ENCODE measurements around the gene PCDHA2.
"Not testable (repeated sequence)": the region's sequence is repeated elsewhere in the genome, so short reads cannot be mapped to it uniquely, and the experiment has no call there.

Gene PCDHA2

GRCh38 chr5:140821375-140822280, 27.0 kb downstream of the PCDHA2 start, which contains the start of gene PCDHA5:
PCDHA5 (plus strand) TSS chr5:140821613.
- no peak for TF ChIP-seq REST (IDR thresholded peaks at IDR 0.05; ENCODE audit: insufficient replicate concordance, low read depth)
- no peak for TF ChIP-seq SPI1 (IDR thresholded peaks at IDR 0.05; ENCODE audit: borderline replicate concordance, low read depth)
- TF ChIP-seq POLR2AphosphoS5 (IDR thresholded peaks at IDR 0.05; ENCODE audit: low read depth): no peak
- TF ChIP-seq, protein P1, sequence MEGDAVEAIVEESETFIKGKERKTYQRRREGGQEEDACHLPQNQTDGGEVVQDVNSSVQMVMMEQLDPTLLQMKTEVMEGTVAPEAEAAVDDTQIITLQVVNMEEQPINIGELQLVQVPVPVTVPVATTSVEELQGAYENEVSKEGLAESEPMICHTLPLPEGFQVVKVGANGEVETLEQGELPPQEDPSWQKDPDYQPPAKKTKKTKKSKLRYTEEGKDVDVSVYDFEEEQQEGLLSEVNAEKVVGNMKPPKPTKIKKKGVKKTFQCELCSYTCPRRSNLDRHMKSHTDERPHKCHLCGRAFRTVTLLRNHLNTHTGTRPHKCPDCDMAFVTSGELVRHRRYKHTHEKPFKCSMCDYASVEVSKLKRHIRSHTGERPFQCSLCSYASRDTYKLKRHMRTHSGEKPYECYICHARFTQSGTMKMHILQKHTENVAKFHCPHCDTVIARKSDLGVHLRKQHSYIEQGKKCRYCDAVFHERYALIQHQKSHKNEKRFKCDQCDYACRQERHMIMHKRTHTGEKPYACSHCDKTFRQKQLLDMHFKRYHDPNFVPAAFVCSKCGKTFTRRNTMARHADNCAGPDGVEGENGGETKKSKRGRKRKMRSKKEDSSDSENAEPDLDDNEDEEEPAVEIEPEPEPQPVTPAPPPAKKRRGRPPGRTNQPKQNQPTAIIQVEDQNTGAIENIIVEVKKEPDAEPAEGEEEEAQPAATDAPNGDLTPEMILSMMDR (IDR thresholded peaks at IDR 0.05; ENCODE audit: insufficient read depth, low read length): peak; percentile 22
- no peak for TF ChIP-seq GABPA (IDR thresholded peaks at IDR 0.05; ENCODE audit: low read depth)
- DNase-seq (ENCODE audit: low read depth in 1 of 2, low spot score in 1 of 2): no peak
- H3K4me3 ChIP-seq (replicated peaks; ENCODE audit: insufficient read depth, low read length): no peak within 1 kb of the TSS
- no peaks in the 10 kb centered on the region for H3K27me3 ChIP-seq (ENCODE audit: insufficient read depth, poor library complexity, severe bottlenecking)
- H3K27ac ChIP-seq (replicated peaks): no peak within 1 kb of the TSS

DNA sequence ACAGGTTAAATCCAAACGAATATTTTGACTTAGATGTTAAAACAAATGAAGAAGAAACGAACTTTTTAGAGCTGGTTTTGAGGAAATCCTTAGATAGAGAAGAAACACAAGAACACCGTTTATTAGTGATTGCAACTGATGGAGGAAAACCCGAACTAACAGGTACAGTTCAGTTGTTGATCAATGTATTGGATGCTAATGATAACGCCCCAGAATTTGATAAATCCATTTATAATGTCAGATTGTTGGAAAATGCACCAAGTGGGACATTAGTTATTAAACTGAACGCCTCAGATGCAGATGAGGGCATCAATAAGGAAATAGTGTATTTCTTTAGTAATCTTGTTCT, 27.6 kb downstream of the PCDHA2 start:
- no peak for DNase-seq (ENCODE audit: low read depth in 1 of 2, low spot score in 1 of 2)
- TF ChIP-seq GABPA (IDR thresholded peaks at IDR 0.05; ENCODE audit: low read depth) (no peak), REST (IDR thresholded peaks at IDR 0.05; ENCODE audit: insufficient replicate concordance, low read depth) (no peak), SPI1 (IDR thresholded peaks at IDR 0.05; ENCODE audit: borderline replicate concordance, low read depth) (no peak), POLR2AphosphoS5 (IDR thresholded peaks at IDR 0.05; ENCODE audit: low read depth) (no peak)
- TF ChIP-seq, protein P1 (IDR thresholded peaks at IDR 0.05; ENCODE audit: insufficient read depth, low read length): no peak
- Histone ChIP-seq H3K4me3 (replicated peaks; ENCODE audit: insufficient read depth, low read length) (no peak overlapping the region), H3K27ac (replicated peaks) (no peak overlapping the region), H3K27me3 (ENCODE audit: insufficient read depth, poor library complexity, severe bottlenecking) (peaks cover 5% of the 10 kb centered on the region)

GRCh38 chr5:140822969-140823368, 28.3 kb downstream of the PCDHA2 start:
- DNase-seq (ENCODE audit: low read depth in 1 of 2, low spot score in 1 of 2); H3K4me3 ChIP-seq (replicated peaks; ENCODE audit: insufficient read depth, low read length); H3K27ac ChIP-seq (replicated peaks); H3K27me3 ChIP-seq (ENCODE audit: insufficient read depth, poor library complexity, severe bottlenecking): not testable (repeated sequence)

DNA sequence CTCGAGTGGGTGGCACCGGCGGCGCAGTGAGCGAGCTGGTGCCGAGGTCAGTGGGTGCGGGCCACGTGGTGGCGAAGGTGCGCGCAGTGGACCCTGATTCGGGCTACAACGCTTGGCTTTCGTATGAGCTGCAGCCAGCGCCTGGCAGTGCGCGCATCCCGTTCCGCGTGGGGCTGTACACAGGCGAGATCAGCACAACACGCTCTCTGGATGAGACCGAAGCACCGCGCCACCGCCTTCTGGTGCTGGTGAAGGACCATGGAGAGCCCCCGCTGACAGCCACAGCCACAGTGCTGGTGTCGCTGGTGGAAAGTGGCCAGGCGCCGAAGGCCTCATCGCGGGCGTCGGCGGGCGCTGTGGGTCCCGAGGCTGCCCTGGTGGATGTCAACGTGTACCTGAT, 28.8 kb downstream of the PCDHA2 start:
- DNase-seq (ENCODE audit: low read depth in 1 of 2, low spot score in 1 of 2): no peak
- no peak for TF ChIP-seq REST (IDR thresholded peaks at IDR 0.05; ENCODE audit: insufficient replicate concordance, low read depth)
- TF ChIP-seq GABPA (IDR thresholded peaks at IDR 0.05; ENCODE audit: low read depth): no peak
- no peak for TF ChIP-seq POLR2AphosphoS5 (IDR thresholded peaks at IDR 0.05; ENCODE audit: low read depth)
- no peak overlapping the region for H3K4me3 ChIP-seq (replicated peaks; ENCODE audit: insufficient read depth, low read length)
- peaks cover 5% of the 10 kb centered on the region for H3K27me3 ChIP-seq (ENCODE audit: insufficient read depth, poor library complexity, severe bottlenecking)
- no peak overlapping the region for H3K27ac ChIP-seq (replicated peaks)

Data from HL-60 (cell line).